Caco-2 (cell line): ENCODE results near the gene RNF182. TPM values are rescaled to one million over a fixed set of nuclear protein-coding genes. Genes with fewer than 3 reads are reported as not detected.
"Not testable (repeated sequence)": the region's sequence is repeated elsewhere in the genome, so short reads cannot be mapped to it uniquely, and the experiment has no call there.

Experiments
- BruUV-seq: library from RNA; stranded (reverse); fragments of 400-500 nt; replicated peaks from 2 replicates; lab custom pipeline; 2021; lab: Mats Ljungman, UMichigan
- CTCF ChIA-PET: fragments of 300-600 bp; sonication (Branson Sonifier 250); formaldehyde crosslinking; loops from one replicate; lab custom pipeline; 2022; ENCODE audit warnings: antibody characterized with exemption; lab: Charles Lee
- POLR2A ChIA-PET: fragments of 300-600 bp; sonication (Branson Sonifier 250); formaldehyde crosslinking; loops from one replicate; lab custom pipeline; 2022; ENCODE audit warnings: antibody characterized with exemption; lab: Charles Lee
- DNase-seq, 2 experiments: peaks; one replicate each; pipeline versions ENCODE4 v3.0.0 to v3.0.0-alpha.2; 2020 to 2022
- H3K27me3 ChIP-seq: replicated peaks from 2 replicates; pipeline ENCODE4 v1.6.0; 2011; ENCODE audit warnings: low read length; ENCODE audit not compliant: control insufficient read depth, insufficient read depth
- H3K36me3 ChIP-seq: 2 replicates; pipeline ENCODE4 v1.5.1; 2011; ENCODE audit warnings: low read length; ENCODE audit not compliant: control insufficient read depth, insufficient read depth
- H3K4me1 ChIP-seq: fragments of 250-450 bp; sonication (Bioruptor Pico); 2 replicates; pipeline ENCODE4 v1.5.1; 2020; ENCODE audit warnings: mild to moderate bottlenecking
- H3K4me3 ChIP-seq: 2 replicates; pipeline ENCODE4 v1.5.1; 2011; ENCODE audit warnings: low read depth, mild to moderate bottlenecking, control low read depth, low read length
- H3K9me3 ChIP-seq: fragments of 250-450 bp; sonication (Bioruptor Pico); 2 replicates; pipeline ENCODE4 v1.5.1; 2020; ENCODE audit warnings: mild to moderate bottlenecking, moderate library complexity
- H3K27ac Mint-ChIP-seq: one replicate; pipeline ENCODE4 v1.8.0; 2022; ENCODE audit warnings: mixed read lengths; ENCODE audit not compliant: unreplicated experiment
- H3K27me3 Mint-ChIP-seq: one replicate; pipeline ENCODE4 v1.8.0; 2022; ENCODE audit warnings: mixed read lengths; ENCODE audit not compliant: insufficient read depth, unreplicated experiment
- H3K36me3 Mint-ChIP-seq: one replicate; pipeline ENCODE4 v1.8.0; 2022; ENCODE audit warnings: mild to moderate bottlenecking, mixed read lengths; ENCODE audit not compliant: insufficient read depth, unreplicated experiment
- H3K4me1 Mint-ChIP-seq: one replicate; pipeline ENCODE4 v1.8.0; 2022; ENCODE audit warnings: low read depth, mixed read lengths; ENCODE audit not compliant: unreplicated experiment
- H3K4me3 Mint-ChIP-seq: one replicate; pipeline ENCODE4 v1.8.0; 2022; ENCODE audit warnings: mild to moderate bottlenecking, moderate library complexity, mixed read lengths; ENCODE audit not compliant: unreplicated experiment
- H3K9me3 Mint-ChIP-seq: one replicate; pipeline ENCODE4 v1.8.0; 2022; ENCODE audit warnings: mixed read lengths; ENCODE audit not compliant: unreplicated experiment
- CTCF ChIP-seq, 2 experiments: fragments of 200-600 bp in 1 of 2; IDR thresholded peaks; 1 replicate in 1 of 2; 2 replicates in 1 of 2; pipeline versions ENCODE4 v1.5.1 to v1.8.0; 2011 to 2022; ENCODE audit warnings: antibody characterized with exemption in 1 of 2, control low read depth in 1 of 2, inconsistent platforms in 1 of 2, low read depth in 1 of 2, low read length in 1 of 2, mild to moderate bottlenecking in 1 of 2, moderate library complexity in 1 of 2; ENCODE audit not compliant: insufficient read depth in 1 of 2, severe bottlenecking in 1 of 2, unreplicated experiment in 1 of 2
- intact Hi-C: fragments of 100-400 bp; cut with micrococcal nuclease; formaldehyde crosslinking; loops from one replicate; pipeline ENCODE4 v1.10.0; 2022; ENCODE audit not compliant: unreplicated experiment
- total RNA-seq: library from RNA; stranded (reverse); gene quantifications from 2 replicates; pipeline ENCODE4 v1.2.3, GENCODE V29; 2022

RNF182 gene
- total RNA-seq, 1 experiment from 2014 or later: 0.39 TPM

GRCh38 chr6:14016432-14016831, 91.7 kb downstream of the RNF182 start:
- Histone ChIP-seq H3K27me3 (no peaks in the 10 kb centered on the region), H3K4me1 (no peaks in the 10 kb centered on the region), H3K36me3 (no peaks in the 10 kb centered on the region), H3K4me3 (no peak overlapping the region), H3K9me3 (peaks cover 3% of the 10 kb centered on the region; the same call in 1 of the 2 replicates)
- DNase-seq: no peak
- intact Hi-C loops: no loop called here
- H3K36me3 Mint-ChIP-seq: no peaks in the 10 kb centered on the region
- ChIA-PET POLR2A (no interaction called here), CTCF (no interaction called here)
- peaks cover 6% of the 10 kb centered on the region for H3K9me3 Mint-ChIP-seq
- BruUV-seq: no TSS peak
- no peak overlapping the region for H3K27ac Mint-ChIP-seq
- H3K27me3 Mint-ChIP-seq: peaks cover 4% of the 10 kb centered on the region
- no peak overlapping the region for H3K4me3 Mint-ChIP-seq
- H3K4me1 Mint-ChIP-seq: no peaks in the 10 kb centered on the region
- TF ChIP-seq CTCF (IDR thresholded peaks at IDR 0.05; ENCODE audit: insufficient read depth in 1 of 2, low read depth in 1 of 2, low read length in 1 of 2, severe bottlenecking in 1 of 2, unreplicated experiment in 1 of 2): no peak

- no peak for DNase-seq
- Histone ChIP-seq H3K9me3 (peaks cover 3% of the 10 kb centered on the region; the same call in 1 of the 2 replicates), H3K36me3 (no peaks in the 10 kb centered on the region), H3K27me3 (no peaks in the 10 kb centered on the region), H3K4me3 (no peak overlapping the region), H3K4me1 (no peaks in the 10 kb centered on the region)
- BruUV-seq: no TSS peak
- intact Hi-C loops: no loop called here
- H3K27me3 Mint-ChIP-seq: peaks cover 4% of the 10 kb centered on the region
- H3K4me1 Mint-ChIP-seq: no peaks in the 10 kb centered on the region
- H3K9me3 Mint-ChIP-seq: peaks cover under 1% of the 10 kb centered on the region
- ChIA-PET CTCF (no interaction called here), POLR2A (no interaction called here)
- H3K36me3 Mint-ChIP-seq: no peaks in the 10 kb centered on the region
- H3K4me3 Mint-ChIP-seq: no peak overlapping the region
- H3K27ac Mint-ChIP-seq: no peak overlapping the region
- no peak for TF ChIP-seq CTCF (IDR thresholded peaks at IDR 0.05; ENCODE audit: insufficient read depth in 1 of 2, low read depth in 1 of 2, low read length in 1 of 2, severe bottlenecking in 1 of 2, unreplicated experiment in 1 of 2)
Measured at GRCh38 chr6:14016935-14017625, 92.3 kb downstream of the RNF182 start.

GRCh38 chr6:14017626-14018475, 93.1 kb downstream of the RNF182 start:
- Mint-ChIP-seq H3K36me3 (no peaks in the 10 kb centered on the region), H3K4me1 (no peaks in the 10 kb centered on the region), H3K4me3 (no peak overlapping the region), H3K9me3 (no peaks in the 10 kb centered on the region), H3K27me3 (peaks cover 4% of the 10 kb centered on the region), H3K27ac (no peak overlapping the region)
- ChIA-PET POLR2A (no interaction called here), CTCF (interaction anchor here (0.6 kb wide), 1 partner anchor 1175 kb away, joined by 11 read pairs; no protein-coding TSS in a partner anchor)
- H3K4me3 ChIP-seq: no peak overlapping the region
- DNase-seq: no peak
- no peaks in the 10 kb centered on the region for H3K36me3 ChIP-seq
- no TSS peak for BruUV-seq
- TF ChIP-seq CTCF (IDR thresholded peaks at IDR 0.05; ENCODE audit: insufficient read depth in 1 of 2, low read depth in 1 of 2, low read length in 1 of 2, severe bottlenecking in 1 of 2, unreplicated experiment in 1 of 2): no peak
- H3K4me1 ChIP-seq: no peaks in the 10 kb centered on the region
- intact Hi-C loops: no loop called here
- peaks cover 3% of the 10 kb centered on the region; the same call in 1 of the 2 replicates for H3K9me3 ChIP-seq
- H3K27me3 ChIP-seq: no peaks in the 10 kb centered on the region

- H3K36me3 Mint-ChIP-seq, H3K27ac Mint-ChIP-seq, H3K27me3 Mint-ChIP-seq, H3K36me3 ChIP-seq, H3K4me3 ChIP-seq, H3K9me3 Mint-ChIP-seq, H3K4me3 Mint-ChIP-seq, H3K27me3 ChIP-seq, BruUV-seq, DNase-seq, H3K4me1 Mint-ChIP-seq, H3K4me1 ChIP-seq, intact Hi-C loops, POLR2A ChIA-PET, H3K9me3 ChIP-seq: not testable (repeated sequence)
- CTCF ChIA-PET: interaction anchor here (0.6 kb wide), 1 partner anchor 1176 kb away, joined by 11 read pairs; no protein-coding TSS in a partner anchor
Measured at GRCh38 chr6:14018559-14018958, 93.8 kb downstream of the RNF182 start.
